ENCODE results near the gene TBC1D22A.

Gene TBC1D22A

GRCh38 chr22:47199261-47199978 lies 437.0 kb downstream of the TBC1D22A start:
- no peak for DNase-seq

GRCh38 chr22:47199979-47200272 lies 437.5 kb downstream of the TBC1D22A start:
- DNase-seq, result no peak

- DNase-seq, result no peak
Measured at GRCh38 chr22:47200273-47201051, 438.0 kb downstream of the TBC1D22A start.

- no peak for DNase-seq
Measured at GRCh38 chr22:47201186-47201995, 438.9 kb downstream of the TBC1D22A start.

GRCh38 chr22:47201996-47202818 lies 439.8 kb downstream of the TBC1D22A start:
- DNase-seq, result no peak

- no peak for DNase-seq
Measured at GRCh38 chr22:47202819-47203553, 440.5 kb downstream of the TBC1D22A start.

- DNase-seq, result no peak
Measured at GRCh38 chr22:47203554-47203991, 441.1 kb downstream of the TBC1D22A start.

- DNase-seq, result no peak
Measured at GRCh38 chr22:47204002-47204979, 441.8 kb downstream of the TBC1D22A start.

GRCh38 chr22:47205081-47205491 lies 442.6 kb downstream of the TBC1D22A start:
- DNase-seq, result no peak

GRCh38 chr22:47205554-47205953 lies 443.1 kb downstream of the TBC1D22A start:
- DNase-seq, result no peak

- no peak for DNase-seq
Measured at GRCh38 chr22:47206164-47206563, 443.7 kb downstream of the TBC1D22A start.

- no peak for DNase-seq
Measured at GRCh38 chr22:47206666-47207218, 444.3 kb downstream of the TBC1D22A start.

GRCh38 chr22:47207387-47207786 lies 444.9 kb downstream of the TBC1D22A start:
- no peak for DNase-seq

GRCh38 chr22:47207846-47208554 lies 445.6 kb downstream of the TBC1D22A start:
- no peak for DNase-seq

GRCh38 chr22:47208630-47209029 lies 446.2 kb downstream of the TBC1D22A start:
- DNase-seq, result no peak

- DNase-seq, result no peak
Measured at GRCh38 chr22:47209040-47209514, 446.6 kb downstream of the TBC1D22A start.

- no peak for DNase-seq
Measured at GRCh38 chr22:47209547-47210023, 447.1 kb downstream of the TBC1D22A start.

GRCh38 chr22:47210112-47210657 lies 447.7 kb downstream of the TBC1D22A start:
- DNase-seq, result no peak

GRCh38 chr22:47210686-47211085 lies 448.2 kb downstream of the TBC1D22A start:
- DNase-seq, result no peak

All from CD4-positive, alpha-beta T cell treated with Interleukin-21 for 1 hour (primary cell).